GM06990 (cell line): ENCODE measurements around the gene PWWP2B.
"Not testable (repeated sequence)": the region's sequence is repeated elsewhere in the genome, so short reads cannot be mapped to it uniquely, and the experiment has no call there.

Experiments
- DNase-seq: peaks from one replicate; pipeline ENCODE4 v3.0.0-alpha.2; 2011; ENCODE audit not compliant: insufficient read length; ENCODE audit errors: extremely low read depth
- H3K27me3 ChIP-seq: replicated peaks from 2 replicates; pipeline ENCODE4 v1.6.0; 2011; ENCODE audit warnings: low read length; ENCODE audit not compliant: control insufficient read depth, insufficient read depth
- H3K36me3 ChIP-seq: 2 replicates; pipeline ENCODE4 v1.5.1; 2011; ENCODE audit warnings: low read length; ENCODE audit not compliant: control insufficient read depth, insufficient read depth
- H3K4me3 ChIP-seq: replicated peaks from 2 replicates; pipeline ENCODE4 v1.5.1; 2011; ENCODE audit warnings: low read depth, mild to moderate bottlenecking, control low read depth, low read length
- TF ChIP-seq, protein P1 (sequence below): IDR thresholded peaks from 2 replicates; pipeline ENCODE4 v1.5.1; 2011; ENCODE audit warnings: low read length, control low read depth, mild to moderate bottlenecking, inconsistent platforms; ENCODE audit not compliant: insufficient read depth, poor library complexity, severe bottlenecking

Gene PWWP2B

DNA sequence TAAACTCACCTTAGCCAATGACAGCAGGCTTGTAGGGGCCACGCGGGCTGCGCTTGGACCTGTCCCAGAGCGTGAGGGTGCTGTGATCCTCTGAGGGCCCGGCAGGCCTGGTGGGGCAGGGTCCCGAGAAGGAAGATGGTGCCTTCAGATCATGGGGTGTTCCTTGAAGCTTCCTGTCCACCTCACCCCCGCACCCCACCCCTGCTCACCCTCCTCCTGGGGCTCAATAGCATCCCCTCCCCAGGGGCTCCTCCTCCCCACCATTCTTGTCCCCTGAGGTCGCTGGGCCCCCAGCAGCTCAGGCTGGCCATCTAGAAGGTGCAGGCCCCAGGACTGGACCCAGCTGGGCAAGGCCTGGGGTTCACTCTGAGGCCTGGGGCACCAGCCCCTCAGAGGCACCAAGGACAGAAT, 33.9 kb downstream of the PWWP2B start:
- Histone ChIP-seq H3K4me3 (no peak overlapping the region), H3K27me3 (no peaks in the 10 kb centered on the region), H3K36me3 (no peaks in the 10 kb centered on the region)
- TF ChIP-seq, protein P1, sequence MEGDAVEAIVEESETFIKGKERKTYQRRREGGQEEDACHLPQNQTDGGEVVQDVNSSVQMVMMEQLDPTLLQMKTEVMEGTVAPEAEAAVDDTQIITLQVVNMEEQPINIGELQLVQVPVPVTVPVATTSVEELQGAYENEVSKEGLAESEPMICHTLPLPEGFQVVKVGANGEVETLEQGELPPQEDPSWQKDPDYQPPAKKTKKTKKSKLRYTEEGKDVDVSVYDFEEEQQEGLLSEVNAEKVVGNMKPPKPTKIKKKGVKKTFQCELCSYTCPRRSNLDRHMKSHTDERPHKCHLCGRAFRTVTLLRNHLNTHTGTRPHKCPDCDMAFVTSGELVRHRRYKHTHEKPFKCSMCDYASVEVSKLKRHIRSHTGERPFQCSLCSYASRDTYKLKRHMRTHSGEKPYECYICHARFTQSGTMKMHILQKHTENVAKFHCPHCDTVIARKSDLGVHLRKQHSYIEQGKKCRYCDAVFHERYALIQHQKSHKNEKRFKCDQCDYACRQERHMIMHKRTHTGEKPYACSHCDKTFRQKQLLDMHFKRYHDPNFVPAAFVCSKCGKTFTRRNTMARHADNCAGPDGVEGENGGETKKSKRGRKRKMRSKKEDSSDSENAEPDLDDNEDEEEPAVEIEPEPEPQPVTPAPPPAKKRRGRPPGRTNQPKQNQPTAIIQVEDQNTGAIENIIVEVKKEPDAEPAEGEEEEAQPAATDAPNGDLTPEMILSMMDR = no peak
- DNase-seq = no peak

DNA sequence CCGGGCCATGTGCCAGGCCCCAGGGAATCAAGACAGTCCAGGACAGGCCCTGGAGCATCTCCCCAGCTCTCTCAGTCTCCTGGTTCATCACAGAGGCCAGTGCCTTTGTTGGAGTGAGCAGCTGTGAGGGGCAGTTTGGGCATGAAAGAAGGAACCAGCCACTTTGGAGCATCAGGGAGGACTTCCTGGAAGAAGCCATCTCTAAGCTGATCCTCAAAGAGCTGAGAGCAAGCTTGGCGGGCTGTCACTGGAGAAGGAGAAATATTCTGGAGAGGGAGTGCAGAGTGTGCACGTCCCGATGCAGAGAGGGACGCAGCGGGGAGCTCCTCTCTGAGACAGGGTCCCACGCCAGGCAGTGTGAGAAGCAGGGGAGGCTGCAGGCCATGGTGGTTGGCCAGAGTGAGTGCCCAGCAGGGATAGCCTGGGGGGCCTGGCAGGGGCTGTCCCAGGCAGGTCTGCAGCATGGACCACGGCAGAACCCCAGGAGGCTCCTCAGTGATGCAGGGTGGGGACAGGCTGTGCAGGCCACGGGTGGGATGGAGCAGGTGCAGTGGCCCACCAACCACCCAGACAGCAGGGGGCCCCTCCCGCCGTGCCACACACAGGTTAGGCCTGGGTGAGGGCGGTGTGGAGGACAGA, 34.7 kb downstream of the PWWP2B start:
- no peak for DNase-seq
- Histone ChIP-seq H3K4me3 (no peak overlapping the region), H3K36me3 (no peaks in the 10 kb centered on the region), H3K27me3 (no peaks in the 10 kb centered on the region)
- TF ChIP-seq, protein P1 = no peak

DNA sequence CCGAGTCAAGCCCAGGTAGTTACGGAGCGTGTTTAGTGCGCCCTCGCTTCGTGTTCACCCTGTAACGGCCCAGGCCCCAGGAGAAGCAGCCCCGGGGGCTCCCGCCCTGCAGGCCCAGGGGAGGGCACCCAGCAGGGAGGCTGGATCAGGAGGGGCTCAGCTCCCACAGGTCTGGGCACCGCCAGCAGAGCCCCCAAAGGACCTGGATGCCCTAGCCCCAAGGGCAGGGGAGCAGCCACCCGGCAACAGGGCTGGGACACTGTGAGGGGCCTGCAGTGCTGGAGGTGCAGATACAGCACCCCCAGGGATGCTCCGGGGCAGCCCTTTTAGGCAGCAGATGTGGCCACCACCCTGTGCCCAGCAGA, 35.2 kb downstream of the PWWP2B start:
- TF ChIP-seq, protein P1 = no peak
- Histone ChIP-seq H3K4me3 (no peak overlapping the region), H3K36me3 (no peaks in the 10 kb centered on the region), H3K27me3 (no peaks in the 10 kb centered on the region)
- DNase-seq = no peak

DNA sequence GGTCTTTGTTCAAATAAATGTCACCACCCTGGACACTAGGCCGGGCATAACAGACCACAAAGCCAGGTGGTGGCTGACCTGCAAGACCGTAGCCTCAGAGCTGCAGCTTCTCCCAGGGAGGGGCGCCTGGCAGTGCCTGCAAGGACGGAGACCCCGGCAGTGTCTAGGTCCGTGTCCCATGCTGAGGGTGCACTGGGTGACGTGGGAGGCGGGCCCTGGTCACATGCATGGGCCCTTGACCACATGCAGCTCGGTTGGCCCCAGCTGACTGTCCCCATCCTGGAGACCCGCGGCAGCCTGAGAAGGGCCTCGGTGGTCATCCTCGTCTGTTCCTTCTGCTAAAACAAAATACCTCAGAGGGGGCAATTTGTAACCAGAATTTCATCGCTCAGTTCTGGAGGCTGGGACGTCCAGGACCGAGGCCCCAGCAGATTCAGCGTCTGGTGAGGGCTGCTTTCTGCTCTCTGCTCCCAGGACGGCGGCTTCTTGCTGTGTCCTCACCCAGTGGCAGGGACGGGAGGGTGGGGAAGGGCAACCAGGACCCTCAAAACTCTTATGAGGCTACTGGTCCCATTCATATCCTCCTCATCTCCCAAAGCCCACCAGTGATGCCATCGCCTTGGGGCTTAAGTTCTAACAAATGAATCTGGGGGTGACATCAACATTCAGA, 36.8 kb downstream of the PWWP2B start:
- TF ChIP-seq, protein P1 = no peak
- DNase-seq = no peak
- no peaks in the 10 kb centered on the region for H3K27me3 ChIP-seq
- no peak overlapping the region for H3K4me3 ChIP-seq
- H3K36me3 ChIP-seq = no peaks in the 10 kb centered on the region

DNA sequence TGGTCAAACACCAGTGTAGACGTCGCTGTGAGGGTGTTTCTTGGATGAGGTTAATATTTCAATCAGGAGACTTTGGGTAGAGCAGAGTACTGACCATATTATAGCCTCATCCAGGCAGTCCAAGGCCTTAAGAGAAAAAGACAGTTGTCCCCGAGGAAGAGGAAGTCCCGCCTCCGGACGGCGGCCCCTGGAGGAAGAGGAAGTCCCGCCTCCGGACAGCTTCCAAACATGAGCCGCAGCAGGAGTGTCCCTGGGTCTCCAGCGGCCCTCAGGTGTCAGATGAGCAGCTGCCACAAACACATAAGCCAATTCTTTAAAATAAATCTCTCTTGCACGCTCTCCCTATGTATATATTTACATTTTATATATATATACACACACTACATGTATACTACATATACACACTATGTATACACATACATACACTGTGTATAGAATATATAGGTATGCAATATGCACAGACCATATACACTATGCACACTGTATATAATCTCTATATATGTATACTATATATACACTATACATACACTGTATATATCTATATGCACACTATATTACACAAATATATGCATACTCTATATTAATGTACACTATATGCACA, 37.5 kb downstream of the PWWP2B start:
- Histone ChIP-seq H3K4me3 (no peak overlapping the region), H3K36me3 (no peaks in the 10 kb centered on the region), H3K27me3 (no peaks in the 10 kb centered on the region)
- DNase-seq = no peak
- TF ChIP-seq, protein P1 = no peak

DNA sequence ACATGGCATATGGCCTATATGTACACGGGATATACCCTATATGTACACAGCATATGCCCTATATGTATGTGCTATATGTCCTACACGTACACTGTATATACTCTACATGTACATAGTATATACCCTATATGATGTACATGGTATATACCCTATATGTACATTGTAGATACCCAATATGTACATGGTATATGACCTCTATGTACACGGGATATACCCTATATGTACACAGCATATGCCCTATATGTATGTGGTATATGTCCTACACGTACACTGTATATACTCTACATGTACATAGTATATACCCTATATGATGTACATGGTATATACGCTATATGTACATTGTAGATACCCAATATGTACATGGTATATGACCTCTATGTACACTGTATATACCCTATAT, 38.3 kb downstream of the PWWP2B start:
- H3K4me3 ChIP-seq, H3K36me3 ChIP-seq, DNase-seq, H3K27me3 ChIP-seq: not testable (repeated sequence)

DNA sequence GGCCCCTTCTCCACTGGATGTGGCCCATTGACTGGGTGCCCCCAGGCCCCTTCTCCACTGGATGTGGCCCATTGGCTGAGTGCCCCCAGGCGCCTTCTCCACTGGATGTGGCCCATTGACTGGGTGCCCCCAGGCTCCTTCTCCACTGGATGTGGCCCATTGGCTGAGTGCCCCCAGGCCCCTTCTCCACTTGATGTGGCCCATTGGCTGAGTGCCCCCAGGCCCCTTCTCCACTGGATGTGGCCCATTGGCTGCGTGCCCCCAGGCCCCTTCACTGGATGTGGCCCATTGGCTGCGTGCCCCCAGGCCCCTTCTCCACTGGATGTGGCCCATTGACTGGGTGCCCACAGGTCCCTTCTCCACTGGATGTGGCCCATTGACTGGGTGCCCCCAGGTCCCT, 39.1 kb downstream of the PWWP2B start:
- not testable (repeated sequence) for H3K4me3 ChIP-seq, DNase-seq, H3K36me3 ChIP-seq, H3K27me3 ChIP-seq
